GM21423 (cell line): Measurements from ENCODE around the gene MRPL54.

Experiments
- ATAC-seq: cut with Tn5 transposase; IDR thresholded peaks from one replicate; pipeline ENCODE4 v1.9.1; 2021; ENCODE audit warnings: mild to moderate bottlenecking, moderate library complexity; ENCODE audit not compliant: unreplicated experiment

MRPL54 gene

DNA sequence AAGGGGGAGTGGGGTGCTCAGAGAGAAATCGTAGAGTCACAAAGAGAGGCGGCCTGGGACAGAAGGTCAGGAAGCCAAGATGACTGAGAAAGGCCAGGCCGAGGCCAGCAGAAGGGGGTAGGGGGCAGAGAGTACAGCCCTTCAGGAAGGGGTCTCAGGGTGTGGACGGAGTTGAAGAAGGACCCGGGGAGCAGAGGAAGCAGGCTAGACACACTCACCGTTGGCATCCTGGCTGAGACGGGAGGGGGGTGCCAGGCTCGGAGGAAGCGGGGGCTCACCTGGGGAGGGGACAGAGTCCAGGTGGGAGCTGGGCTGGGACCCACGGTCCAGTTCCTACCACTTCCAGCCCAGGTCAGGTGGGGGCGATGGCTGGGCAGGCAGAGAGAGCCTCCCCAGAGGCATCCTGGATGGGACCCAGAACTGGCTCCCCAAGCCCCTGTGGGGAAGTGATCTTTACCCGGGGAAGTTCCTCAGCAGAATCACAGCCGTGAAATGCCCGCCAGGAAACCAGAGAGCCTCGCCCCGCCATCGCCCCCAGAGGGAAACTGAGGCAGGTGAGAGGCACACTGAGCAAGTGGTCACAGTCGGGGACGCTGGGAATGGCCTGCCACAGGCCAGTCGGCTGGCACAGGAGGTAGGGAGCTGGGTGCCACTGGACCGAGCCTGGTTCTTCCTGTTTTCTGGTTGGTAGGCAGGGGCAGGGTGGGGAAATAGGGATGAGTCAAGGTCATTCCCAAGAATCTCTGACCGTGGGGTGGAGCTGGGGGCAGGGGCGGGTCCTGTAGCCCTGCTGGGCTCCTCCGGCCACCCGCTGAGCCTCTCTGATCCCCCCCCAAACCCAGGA lies 22.3 kb downstream of the MRPL54 start:
- ATAC-seq: no peak

DNA sequence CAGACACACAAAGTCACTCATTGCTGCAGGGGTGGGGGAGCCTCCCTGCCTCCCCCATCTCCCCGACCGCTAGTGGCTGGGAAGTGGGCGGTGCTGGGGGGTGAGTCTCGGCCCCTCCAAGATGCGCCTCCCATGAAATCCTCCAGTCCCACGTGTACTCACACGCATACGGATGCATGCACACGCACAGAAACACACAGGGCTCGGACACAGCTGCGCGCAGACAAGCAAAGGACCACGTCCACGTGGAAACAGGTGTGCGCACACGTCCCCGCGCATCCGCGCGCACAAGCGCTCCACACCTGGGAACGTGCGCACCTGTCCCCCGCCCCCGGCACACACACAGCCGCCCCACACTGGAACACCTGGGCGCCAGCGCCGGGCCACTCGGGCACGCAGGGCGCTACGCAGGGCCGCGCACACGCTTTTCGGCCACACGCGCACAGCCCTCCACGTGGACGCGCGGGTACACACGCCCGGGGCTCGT lies 23.0 kb downstream of the MRPL54 start:
- no peak for ATAC-seq

DNA sequence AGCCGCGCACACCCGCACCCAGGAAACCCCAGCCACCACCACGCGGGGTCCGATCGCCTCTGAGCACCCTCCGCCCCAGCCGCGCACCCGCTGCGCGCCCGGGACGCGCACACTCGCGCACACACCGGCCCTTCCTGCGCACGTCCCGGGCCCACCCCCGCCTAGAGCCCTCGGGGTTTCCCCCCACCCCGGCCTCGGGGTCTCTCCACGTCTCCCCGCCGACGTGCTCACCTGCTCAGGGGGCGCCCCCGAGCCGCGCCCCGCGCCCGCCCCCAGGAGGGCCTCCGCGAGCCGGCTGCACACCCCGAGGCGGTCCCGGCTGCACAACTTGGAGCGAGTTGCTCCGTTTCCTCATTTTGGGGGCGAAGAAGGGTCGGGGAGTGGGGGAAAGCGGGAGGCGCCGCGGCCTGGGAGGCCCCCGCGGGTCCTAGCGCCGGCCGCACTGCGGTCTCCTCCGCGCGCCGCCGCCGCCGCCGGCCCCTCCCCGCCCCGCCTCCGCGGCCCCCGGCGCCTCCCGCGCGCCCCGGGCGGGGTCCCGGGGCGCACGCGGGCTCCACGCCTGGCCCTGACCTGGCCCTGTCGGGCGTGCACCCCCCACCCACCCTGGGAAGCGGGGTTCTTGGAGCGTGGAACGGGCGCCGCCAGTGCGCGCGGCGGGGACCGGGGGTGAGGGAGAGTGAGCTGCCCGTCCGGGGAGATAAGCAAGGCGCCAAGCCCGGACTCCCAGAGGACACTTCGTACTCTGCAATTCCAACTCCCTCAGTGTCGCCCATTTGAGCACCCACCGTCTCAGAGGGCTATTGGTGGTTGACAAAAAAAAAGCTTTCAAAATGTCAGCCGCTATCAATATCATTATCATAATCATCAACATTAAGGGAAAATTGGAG lies 23.7 kb downstream of the MRPL54 start, which contains the start of gene MATK:
TSS of gene MATK (minus strand) at position 444 of the 887 bp plus-strand sequence. CDS start 1,246 bp downstream, outside the sequence.
- no peak for ATAC-seq

DNA sequence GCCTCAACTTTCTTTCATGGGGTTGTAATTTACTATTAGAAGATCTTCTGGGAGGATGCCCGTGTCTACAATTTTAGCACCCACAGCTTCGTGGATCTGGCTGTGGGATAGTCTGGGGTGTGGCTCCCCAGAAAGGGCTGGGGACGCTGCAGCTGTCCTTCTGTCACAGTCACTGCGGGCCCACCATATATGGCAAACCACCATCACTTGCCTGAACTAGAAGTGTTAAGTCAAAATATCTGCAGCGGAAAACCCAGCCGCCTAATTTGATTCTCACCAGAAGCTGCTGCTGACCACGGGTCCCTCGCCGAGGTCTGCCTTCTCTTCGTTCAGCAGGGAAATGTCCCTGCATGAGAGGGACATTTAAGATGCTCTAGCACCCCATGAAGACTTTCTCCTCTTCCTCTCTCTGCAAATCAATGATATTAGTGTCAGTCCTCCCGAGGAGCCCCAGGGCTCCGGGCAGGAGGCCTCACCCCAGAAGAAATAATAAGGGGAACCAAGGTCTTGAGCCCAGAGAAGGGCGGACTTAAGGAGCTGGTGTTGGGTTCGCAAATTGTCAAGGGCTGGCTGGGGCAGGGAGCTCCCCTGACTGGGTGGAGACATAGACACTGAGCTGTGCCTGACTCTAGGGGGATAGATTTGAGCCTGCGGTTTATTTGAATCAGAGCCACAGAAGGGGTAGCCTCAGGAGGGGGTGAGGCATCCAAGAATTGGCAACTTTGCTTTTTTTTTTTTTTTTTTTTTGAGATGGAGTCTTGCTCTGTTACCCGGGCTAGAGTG lies 26.7 kb downstream of the MRPL54 start:
- ATAC-seq: no peak

GRCh38 chr19:3790209-3790734 lies 27.8 kb downstream of the MRPL54 start:
- no peak for ATAC-seq

- no peak for ATAC-seq
Observed at GRCh38 chr19:3790941-3791340, 28.5 kb downstream of the MRPL54 start.

DNA sequence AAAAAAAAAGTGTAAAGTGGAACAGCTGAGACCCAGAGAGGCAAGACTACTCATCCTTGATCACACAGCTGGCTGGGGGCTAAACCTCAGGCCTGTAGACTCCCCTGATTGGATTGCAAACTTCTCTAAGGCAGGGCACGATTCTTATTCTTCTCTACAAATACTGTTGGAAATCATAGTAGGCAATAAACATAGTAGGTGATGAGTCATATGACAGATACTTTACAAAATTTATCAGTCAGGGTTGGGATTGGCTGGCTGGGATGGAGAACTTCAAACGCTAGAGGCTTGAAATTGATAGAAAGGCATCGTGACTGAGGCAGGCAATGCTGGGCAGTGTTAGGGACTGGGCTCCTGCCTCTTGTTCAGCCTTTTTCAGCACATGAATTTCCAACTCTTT lies 29.6 kb downstream of the MRPL54 start:
- no peak for ATAC-seq

DNA sequence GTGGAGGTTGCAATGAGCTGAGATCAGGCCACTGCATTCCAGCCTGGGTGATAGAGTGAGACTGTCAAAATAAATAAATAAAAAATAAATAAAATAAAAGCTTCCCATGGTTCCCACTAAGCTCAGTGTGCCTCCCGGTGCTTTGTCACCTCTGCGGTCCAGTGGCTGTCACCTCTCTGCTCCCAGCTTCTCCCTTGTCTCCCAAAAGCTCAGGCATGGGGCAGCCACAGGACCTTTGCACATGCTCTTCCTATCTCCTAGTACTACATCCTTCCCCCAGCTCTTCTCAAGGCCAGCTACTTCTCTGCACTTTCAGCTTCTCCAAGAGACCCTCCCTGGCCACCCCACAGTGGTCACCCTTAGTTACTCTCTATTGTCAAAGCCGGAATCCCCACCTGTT lies 31.3 kb downstream of the MRPL54 start:
- no peak for ATAC-seq

DNA sequence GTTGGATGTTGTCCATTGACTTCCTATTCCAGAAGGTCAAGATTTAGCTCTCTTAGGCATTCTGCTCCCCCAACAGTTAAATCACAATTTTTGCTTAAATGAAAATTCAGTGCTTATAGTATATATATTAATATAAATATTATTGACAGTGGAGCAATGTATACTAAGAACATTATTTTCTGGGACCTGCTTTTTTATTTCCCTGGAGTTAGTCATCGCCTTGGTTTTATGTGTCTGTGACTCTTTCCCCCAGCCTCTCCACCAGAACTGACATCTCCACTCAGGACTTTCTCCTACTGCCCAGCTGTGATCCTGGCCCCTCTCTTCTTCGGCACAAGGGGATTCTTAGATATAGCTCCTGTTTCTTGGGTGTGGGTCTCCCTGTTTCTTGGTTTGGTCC lies 33.9 kb downstream of the MRPL54 start:
- no peak for ATAC-seq

DNA sequence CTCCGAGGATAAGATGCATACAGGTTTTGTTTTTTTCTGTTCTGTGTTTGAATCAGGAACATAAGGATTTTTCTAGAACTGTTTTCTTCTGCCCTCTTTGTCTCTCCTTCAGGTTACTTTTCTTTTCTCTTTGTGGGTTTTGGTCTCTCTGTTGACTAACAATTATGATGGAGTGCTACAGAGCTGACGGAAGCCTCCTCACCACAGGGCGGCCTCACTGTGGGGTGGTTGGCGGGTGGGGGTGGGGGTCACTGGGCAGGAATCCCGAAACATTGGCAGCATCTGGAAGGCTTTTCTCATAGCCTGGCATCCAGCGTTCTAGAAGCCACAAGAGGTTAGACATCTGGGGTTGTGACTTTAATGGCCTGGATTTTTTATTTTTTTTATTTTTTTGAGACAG lies 35.7 kb downstream of the MRPL54 start:
- ATAC-seq: no peak

GRCh38 chr19:3800996-3801395 lies 38.5 kb downstream of the MRPL54 start:
- ATAC-seq: no peak

DNA sequence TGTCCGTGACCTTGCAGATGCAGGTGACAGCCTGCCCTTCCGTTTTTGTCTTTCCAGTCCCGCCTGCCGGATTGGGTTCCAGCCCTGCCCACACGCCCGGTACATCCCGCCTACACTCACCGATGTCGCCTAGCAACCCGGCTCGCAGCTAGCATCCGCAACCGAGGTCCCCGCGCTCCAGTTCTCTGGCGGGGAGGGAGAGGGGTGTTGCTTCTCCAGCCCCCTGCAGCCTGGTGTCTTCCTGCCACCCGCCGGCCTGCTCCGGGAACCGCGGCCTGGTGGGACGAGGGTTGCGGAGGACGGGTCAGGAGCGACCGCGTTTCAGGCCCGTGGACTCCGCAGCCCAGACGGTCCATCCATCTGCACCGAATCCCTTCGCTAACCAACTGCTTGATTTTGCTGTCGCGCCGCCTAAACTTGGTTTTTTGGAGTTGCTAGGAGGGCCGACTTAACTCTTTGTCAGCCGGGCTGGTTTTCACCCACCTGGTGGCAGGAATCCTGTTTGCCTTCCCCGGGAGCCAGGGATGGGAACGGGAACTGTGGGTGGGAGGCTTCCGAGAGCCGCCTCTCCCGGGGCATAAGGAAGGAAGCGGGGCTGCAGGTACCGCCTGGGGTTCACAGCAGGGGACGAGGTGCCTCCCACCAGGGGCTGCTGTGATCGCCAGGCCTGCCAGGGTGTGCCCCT lies 39.1 kb downstream of the MRPL54 start:
- no peak for ATAC-seq

DNA sequence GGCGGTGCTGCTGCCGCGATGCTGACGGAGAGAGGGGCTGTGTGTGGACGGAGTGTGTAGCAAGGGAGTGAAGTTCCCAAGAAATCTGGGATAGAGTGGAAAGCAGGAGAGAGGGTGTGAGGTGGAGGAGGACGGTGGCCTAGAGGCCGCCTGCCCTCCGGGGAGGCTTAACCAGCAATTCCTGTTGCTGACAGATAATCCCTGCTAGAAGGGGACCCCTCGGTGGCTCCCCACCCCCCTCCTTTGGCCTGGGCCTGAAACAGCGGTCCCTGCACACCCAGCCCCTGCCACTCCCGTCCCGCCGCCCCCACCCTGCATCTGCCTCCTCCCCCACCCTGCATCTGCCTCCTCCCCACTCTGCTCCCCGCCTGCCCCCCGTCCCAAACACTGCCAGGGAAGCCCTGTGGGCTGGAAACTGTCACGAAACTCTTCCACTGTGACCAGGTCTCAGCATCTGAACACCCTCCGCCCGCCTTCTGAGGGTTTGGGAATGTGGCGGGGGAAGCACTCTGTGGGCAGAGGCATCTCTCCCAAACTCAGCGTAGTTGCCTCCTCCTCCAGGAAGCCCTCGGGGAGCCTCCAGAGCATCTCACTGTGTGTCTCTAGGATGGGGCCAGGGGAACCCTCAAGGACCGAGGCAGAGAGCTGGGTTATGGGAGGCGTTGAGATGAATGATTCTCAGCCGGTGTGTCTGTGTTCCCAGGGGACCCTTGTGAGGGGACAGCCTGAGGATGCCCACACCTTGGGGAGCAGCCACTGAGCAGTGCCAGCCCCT lies 40.8 kb downstream of the MRPL54 start:
- ATAC-seq: no peak

GRCh38 chr19:3803986-3804385 lies 41.5 kb downstream of the MRPL54 start:
- ATAC-seq: no peak

DNA sequence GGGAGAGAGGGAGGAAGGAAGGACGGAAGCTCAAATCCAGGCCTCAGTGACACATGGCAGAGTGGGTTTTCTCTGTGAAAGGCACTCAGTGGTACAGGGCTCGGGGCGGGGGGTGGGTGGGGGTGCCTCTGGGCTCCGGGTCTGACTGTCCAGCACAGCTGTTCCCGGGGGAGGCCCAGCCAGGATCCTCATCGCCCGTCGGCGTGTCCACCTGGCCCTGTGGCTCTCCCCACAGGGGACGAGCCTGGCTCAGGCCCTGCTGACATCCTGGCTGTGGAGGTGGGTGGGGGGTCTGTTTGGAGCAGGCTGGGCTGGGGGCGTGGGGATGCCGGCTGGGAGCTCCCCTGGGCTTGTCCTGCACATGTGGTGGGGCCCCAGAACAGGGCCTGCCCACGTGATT lies 41.9 kb downstream of the MRPL54 start:
- ATAC-seq: no peak

GRCh38 chr19:3805859-3806258 lies 43.4 kb downstream of the MRPL54 start:
- no peak for ATAC-seq

DNA sequence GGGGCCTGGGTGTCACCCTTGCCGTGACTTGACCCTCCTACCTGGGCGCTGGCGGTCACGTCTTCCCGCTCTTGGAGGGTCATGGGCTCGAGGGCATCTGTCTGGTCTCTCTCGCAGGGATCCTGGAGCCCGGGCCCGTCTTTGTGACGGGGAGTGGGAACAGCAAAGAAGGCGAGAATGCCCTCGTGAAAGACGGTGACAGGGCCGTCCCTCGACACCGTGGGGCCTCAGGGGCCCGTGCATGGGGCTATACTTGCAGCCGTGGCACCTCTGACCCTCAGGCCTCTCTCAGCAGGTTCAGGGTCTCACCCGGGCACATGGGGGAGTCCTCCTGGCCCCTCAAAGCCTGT lies 44.6 kb downstream of the MRPL54 start:
- no peak for ATAC-seq

- no peak for ATAC-seq
Observed at GRCh38 chr19:3807574-3808354, 45.3 kb downstream of the MRPL54 start.
